OCI-LY7 (cell line): Measurements from ENCODE around the gene RPS14. TPM values are rescaled to one million over a fixed set of nuclear protein-coding genes. Genes with fewer than 3 reads are reported as not detected.

ENCODE experiments used
- BruUV-seq: library from RNA; stranded (reverse); fragments of 400-500 nt; replicated peaks from 2 replicates; lab custom pipeline; 2021; lab: Mats Ljungman, UMichigan
- CTCF ChIA-PET: fragments of 300-600 bp; sonication (Branson Sonifier 250); formaldehyde crosslinking; loops from one replicate; lab custom pipeline; 2022; ENCODE audit warnings: antibody characterized with exemption; ENCODE audit not compliant: unreplicated experiment; lab: Charles Lee
- POLR2A ChIA-PET: fragments of 300-600 bp; sonication (Branson Sonifier 250); formaldehyde crosslinking; loops from one replicate; lab custom pipeline; 2022; ENCODE audit warnings: antibody characterized with exemption; lab: Charles Lee
- DNase-seq: peaks from one replicate; pipeline ENCODE4 v3.0.0-alpha.2; 2015; ENCODE audit warnings: low spot score
- H2AFZ ChIP-seq: fragments of 200-600 bp; sonication (generic), shearing (Covaris generic); 2 replicates; pipeline ENCODE4 v1.6.1; 2014; ENCODE audit warnings: mild to moderate bottlenecking, antibody characterized with exemption, low read length, moderate library complexity
- H3K27ac ChIP-seq: fragments of 200-600 bp; sonication (generic); 2 replicates; pipeline ENCODE4 v1.5.1; 2014; ENCODE audit warnings: mixed run types, low read depth, mild to moderate bottlenecking, moderate library complexity, low read length, inconsistent platforms; ENCODE audit not compliant: poor library complexity, severe bottlenecking
- H3K36me3 ChIP-seq: fragments of 200-600 bp; sonication (generic); 2 replicates; pipeline ENCODE4 v1.6.1; 2014; ENCODE audit warnings: mild to moderate bottlenecking, antibody characterized with exemption, low read length, moderate library complexity, mixed read lengths; ENCODE audit not compliant: insufficient read depth
- H3K4me1 ChIP-seq: fragments of 200-600 bp; sonication (generic); 2 replicates; pipeline ENCODE4 v1.5.1; 2014; ENCODE audit warnings: mild to moderate bottlenecking, low read length; ENCODE audit not compliant: insufficient read depth, poor library complexity, severe bottlenecking
- H3K4me2 ChIP-seq: fragments of 200-600 bp; sonication (generic); 2 replicates; pipeline ENCODE4 v1.6.1; 2014; ENCODE audit warnings: mild to moderate bottlenecking, low read length
- H3K4me3 ChIP-seq: fragments of 200-600 bp; sonication (generic); 2 replicates; pipeline ENCODE4 v1.5.1; 2014; ENCODE audit warnings: mild to moderate bottlenecking, low read depth, low read length; ENCODE audit not compliant: poor library complexity, severe bottlenecking
- H3K79me2 ChIP-seq: fragments of 200-600 bp; sonication (generic); 2 replicates; pipeline ENCODE4 v1.6.1; 2016; ENCODE audit warnings: low read depth, mild to moderate bottlenecking, low read length, moderate library complexity, mixed read lengths; ENCODE audit not compliant: insufficient read depth
- H3K9me2 ChIP-seq: fragments of 200-600 bp; sonication (generic); 2 replicates; pipeline ENCODE4 v1.6.1; 2016; ENCODE audit warnings: mild to moderate bottlenecking, low read length, mixed read lengths; ENCODE audit not compliant: insufficient read depth
- H3K9me3 ChIP-seq: fragments of 200-600 bp; sonication (generic); 2 replicates; pipeline ENCODE4 v1.6.1; 2014; ENCODE audit warnings: mild to moderate bottlenecking, mixed run types, low read length, mixed read lengths
- H4K20me1 ChIP-seq: fragments of 200-600 bp; sonication (generic); 2 replicates; pipeline ENCODE4 v1.6.1; 2014; ENCODE audit warnings: mild to moderate bottlenecking, antibody characterized with exemption, low read length, moderate library complexity, mixed read lengths; ENCODE audit not compliant: insufficient read depth
- CTCF ChIP-seq: fragments of 200-600 bp; sonication (generic); conservative IDR thresholded peaks from 2 replicates; pipeline ENCODE4 v1.5.1; 2014; ENCODE audit warnings: mild to moderate bottlenecking, antibody characterized with exemption, low read length, moderate library complexity, mixed read lengths
- EZH2phosphoT487 ChIP-seq: fragments of 200-600 bp; sonication (generic); IDR thresholded peaks from 2 replicates; pipeline ENCODE4 v1.6.1; 2018; ENCODE audit warnings: low read depth, borderline replicate concordance, mild to moderate bottlenecking, mixed run types, antibody characterized with exemption, low read length, moderate library complexity, mixed read lengths
- intact Hi-C: fragments of 100-400 bp; cut with micrococcal nuclease; formaldehyde crosslinking; loops from one replicate; pipeline ENCODE4 v1.10.0; 2022; ENCODE audit not compliant: unreplicated experiment
- total RNA-seq, 2 experiments: library from RNA; depleted of rRNA in 1 of 2; stranded (reverse); fragments of >200 nt in 1 of 2; shearing (Covaris generic) in 1 of 2; gene quantifications; 2 replicates each; pipeline ENCODE4 v1.2.3, GENCODE V29; 2014 to 2022

Gene RPS14
- total RNA-seq, 2 experiments from 2014 or later: 2,281 to 2,304 TPM

GRCh38 chr5:150465927-150466326 is 16.4 kb upstream of the RPS14 start:
- POLR2A ChIA-PET: interaction anchor here (0.9 kb wide), 1 partner anchor 11 kb away, joined by 5 read pairs; no protein-coding TSS in a partner anchor
- intact Hi-C loops: no loop called here
- no TSS peak for BruUV-seq

GRCh38 chr5:150464554-150465012 is 15.0 kb upstream of the RPS14 start:
- H2AFZ ChIP-seq: peak overlapping the region; percentile 96; the same call in 1 of the 2 replicates
- intact Hi-C loops: no loop called here
- no peaks in the 10 kb centered on the region for H3K36me3 ChIP-seq
- no peaks in the 10 kb centered on the region for H4K20me1 ChIP-seq
- CTCF ChIA-PET: no interaction called here
- no peaks in the 10 kb centered on the region for H3K79me2 ChIP-seq
- no TSS peak for BruUV-seq
- no peak for DNase-seq
- no peak overlapping the region for H3K4me3 ChIP-seq
- POLR2A ChIA-PET: interaction anchor here (0.5 to 1.2 kb wide), 5 partner anchors 13 to 382 kb away, joined by 3 to 5 read pairs (median 3); partner anchors contain the start of gene IRGM
- no peaks in the 10 kb centered on the region for H3K9me3 ChIP-seq
- H3K9me2 ChIP-seq: no peaks in the 10 kb centered on the region
- H3K4me2 ChIP-seq: peak overlapping the region; percentile 0; the same call in 1 of the 2 replicates
- TF ChIP-seq CTCF (no peak), EZH2phosphoT487 (no peak)
- H3K27ac ChIP-seq: no peak overlapping the region
- H3K4me1 ChIP-seq: peaks cover 53% of the 10 kb centered on the region

More at GRCh38 chr5:150465927-150466326, 16.4 kb upstream of the RPS14 start:
- H3K4me3 ChIP-seq: no peak overlapping the region
- no peak overlapping the region for H3K4me2 ChIP-seq
- no peaks in the 10 kb centered on the region for H3K79me2 ChIP-seq
- H3K36me3 ChIP-seq: no peaks in the 10 kb centered on the region
- H2AFZ ChIP-seq: no peak overlapping the region
- H3K4me1 ChIP-seq: peaks cover 40% of the 10 kb centered on the region
- CTCF ChIA-PET: no interaction called here
- TF ChIP-seq CTCF: no peak
- TF ChIP-seq EZH2phosphoT487: no peak
- H3K27ac ChIP-seq: no peak overlapping the region
- H3K9me3 ChIP-seq: no peaks in the 10 kb centered on the region
- DNase-seq: no peak
- no peaks in the 10 kb centered on the region for H3K9me2 ChIP-seq
- H4K20me1 ChIP-seq: no peaks in the 10 kb centered on the region

- no peaks in the 10 kb centered on the region for H3K79me2 ChIP-seq
- H3K4me1 ChIP-seq: peaks cover 80% of the 10 kb centered on the region
- no peaks in the 10 kb centered on the region for H3K9me2 ChIP-seq
- H3K36me3 ChIP-seq: no peaks in the 10 kb centered on the region
- H3K4me3 ChIP-seq: peak overlapping the region; percentile 33
- no peak for TF ChIP-seq CTCF
- TF ChIP-seq EZH2phosphoT487: no peak
- no peaks in the 10 kb centered on the region for H3K9me3 ChIP-seq
- peak overlapping the region; percentile 66 for H3K4me2 ChIP-seq
- CTCF ChIA-PET: interaction anchor here (1.0 to 2.4 kb wide), 5 partner anchors 11 to 99 kb away, joined by 3 to 10 read pairs (median 6); no protein-coding TSS in a partner anchor
- peak overlapping the region; percentile 87 for H3K27ac ChIP-seq
- no peaks in the 10 kb centered on the region for H4K20me1 ChIP-seq
- BruUV-seq: no TSS peak
- H2AFZ ChIP-seq: peak overlapping the region; percentile 49; the same call in 1 of the 2 replicates
- POLR2A ChIA-PET: interaction anchor here (0.7 to 1.6 kb wide), 11 partner anchors 14 to 239 kb away, joined by 3 to 9 read pairs (median 4); partner anchors contain the start of genes RBM22 and TCOF1
- intact Hi-C loops: loop anchor here (1.0 kb wide), 1 partner anchor 26 kb away; no protein-coding TSS in a partner anchor
- peak; percentile 93 for DNase-seq
These were observed 11.7 kb upstream of the RPS14 start for GRCh38 chr5:150461231-150461630.
